HEK293 (cell line): ENCODE measurements around the gene SLC39A11.

Experiments
- ATF2 ChIP-seq: fragments of 450-650 bp; formaldehyde crosslinking; IDR thresholded peaks from 2 replicates; pipeline ENCODE4 v1.5.1; 2016; ENCODE audit warnings: missing biosample characterization, missing genetic modification characterization, low read depth
- BCL6B ChIP-seq: fragments of 450-650 bp; formaldehyde crosslinking; IDR thresholded peaks from 2 replicates; pipeline ENCODE4 v1.5.1; 2017; ENCODE audit warnings: missing biosample characterization, missing genetic modification characterization
- MYNN ChIP-seq: fragments of 450-650 bp; formaldehyde crosslinking; IDR thresholded peaks from 2 replicates; pipeline ENCODE4 v1.5.1; 2016; ENCODE audit warnings: missing biosample characterization, missing genetic modification characterization, borderline replicate concordance
- MZF1 ChIP-seq: fragments of 450-650 bp; formaldehyde crosslinking; IDR thresholded peaks from 2 replicates; pipeline ENCODE4 v1.5.1; 2017; ENCODE audit warnings: missing biosample characterization, missing genetic modification characterization, borderline replicate concordance
- PRDM2 ChIP-seq: fragments of 450-650 bp; formaldehyde crosslinking; IDR thresholded peaks from 2 replicates; pipeline ENCODE4 v1.5.1; 2016; ENCODE audit warnings: missing biosample characterization, missing genetic modification characterization, borderline replicate concordance
- REPIN1 ChIP-seq: fragments of 450-650 bp; formaldehyde crosslinking; IDR thresholded peaks from 2 replicates; pipeline ENCODE4 v1.5.1; 2017; ENCODE audit warnings: missing biosample characterization, missing genetic modification characterization, low read depth
- SCRT1 ChIP-seq: fragments of 450-650 bp; formaldehyde crosslinking; IDR thresholded peaks from 2 replicates; pipeline ENCODE4 v1.5.1; 2016; ENCODE audit warnings: missing biosample characterization, missing genetic modification characterization, borderline replicate concordance
- SP2 ChIP-seq: fragments of 450-650 bp; formaldehyde crosslinking; IDR thresholded peaks from 2 replicates; pipeline ENCODE4 v1.5.1; 2016; ENCODE audit warnings: missing biosample characterization, missing genetic modification characterization
- TSHZ1 ChIP-seq: fragments of 450-650 bp; formaldehyde crosslinking; IDR thresholded peaks from 2 replicates; pipeline ENCODE4 v1.5.1; 2016; ENCODE audit warnings: missing biosample characterization, missing genetic modification characterization, borderline replicate concordance
- ZBTB17 ChIP-seq: fragments of 450-650 bp; formaldehyde crosslinking; IDR thresholded peaks from 2 replicates; pipeline ENCODE4 v1.5.1; 2016; ENCODE audit warnings: missing biosample characterization, missing genetic modification characterization
- ZBTB8A ChIP-seq: fragments of 450-650 bp; formaldehyde crosslinking; IDR thresholded peaks from 2 replicates; pipeline ENCODE4 v1.5.1; 2016; ENCODE audit warnings: missing biosample characterization, missing genetic modification characterization
- ZNF133 ChIP-seq: fragments of 450-650 bp; formaldehyde crosslinking; IDR thresholded peaks from 2 replicates; pipeline ENCODE4 v1.5.1; 2016; ENCODE audit warnings: missing biosample characterization, missing genetic modification characterization
- ZNF148 ChIP-seq: fragments of 450-650 bp; formaldehyde crosslinking; IDR thresholded peaks from 2 replicates; pipeline ENCODE4 v1.5.0; 2017; ENCODE audit warnings: missing biosample characterization, missing genetic modification characterization, borderline replicate concordance
- ZNF202 ChIP-seq: fragments of 450-650 bp; formaldehyde crosslinking; IDR thresholded peaks from 2 replicates; pipeline ENCODE4 v1.5.1; 2016; ENCODE audit warnings: missing biosample characterization, missing genetic modification characterization, borderline replicate concordance
- ZNF221 ChIP-seq: fragments of 450-650 bp; formaldehyde crosslinking; IDR thresholded peaks from 2 replicates; pipeline ENCODE4 v1.5.1; 2017; ENCODE audit warnings: missing biosample characterization, missing genetic modification characterization, borderline replicate concordance
- ZNF335 ChIP-seq: fragments of 450-650 bp; formaldehyde crosslinking; conservative IDR thresholded peaks from 2 replicates; pipeline ENCODE4 v1.5.1; 2016; ENCODE audit warnings: missing biosample characterization, missing genetic modification characterization
- ZNF362 ChIP-seq: fragments of 450-650 bp; formaldehyde crosslinking; IDR thresholded peaks from 2 replicates; pipeline ENCODE4 v1.5.1; 2016; ENCODE audit warnings: missing biosample characterization, missing genetic modification characterization
- ZNF37A ChIP-seq: fragments of 450-650 bp; IDR thresholded peaks from 2 replicates; pipeline ENCODE4 v1.5.1; 2018; ENCODE audit warnings: missing biosample characterization, missing genetic modification characterization
- ZNF473 ChIP-seq: fragments of 450-650 bp; formaldehyde crosslinking; IDR thresholded peaks from 2 replicates; pipeline ENCODE4 v1.5.1; 2017; ENCODE audit warnings: missing biosample characterization, missing genetic modification characterization
- ZNF623 ChIP-seq: fragments of 450-650 bp; formaldehyde crosslinking; IDR thresholded peaks from 2 replicates; pipeline ENCODE4 v1.5.1; 2016; ENCODE audit warnings: missing biosample characterization, missing genetic modification characterization
- ZNF639 ChIP-seq: fragments of 450-650 bp; formaldehyde crosslinking; IDR thresholded peaks from 2 replicates; pipeline ENCODE4 v1.5.1; 2016; ENCODE audit warnings: missing biosample characterization, missing genetic modification characterization
- ZSCAN30 ChIP-seq: fragments of 450-650 bp; IDR thresholded peaks from 2 replicates; pipeline ENCODE4 v1.5.1; 2018; ENCODE audit warnings: missing biosample characterization, mild to moderate bottlenecking, missing genetic modification characterization, moderate library complexity

The SLC39A11 gene

GRCh38 chr17:72922219-72922618 lies 170.3 kb downstream of the SLC39A11 start (continued):
- no peak for TF ChIP-seq ZNF639
- TF ChIP-seq ZBTB17 (tag by site-specific recombination): peak; percentile 40; the same call in 1 of the 2 replicates
- no peak for TF ChIP-seq ZNF202
- TF ChIP-seq ZNF473: no peak
- TF ChIP-seq MZF1 (tag by site-specific recombination): peak; percentile 28; the same call in 1 of the 2 replicates
- TF ChIP-seq TSHZ1 (tag by site-specific recombination): no peak; the same call in 1 of the 2 replicates
- TF ChIP-seq ZNF133 (tag by site-specific recombination): no peak
- TF ChIP-seq PRDM2 (tag by site-specific recombination): no peak
- no peak for TF ChIP-seq ZBTB8A (tag by site-specific recombination)
- no peak for TF ChIP-seq ATF2 (tag by site-specific recombination)
- no peak for TF ChIP-seq SCRT1 (tag by site-specific recombination)
- no peak for TF ChIP-seq REPIN1 (tag by site-specific recombination)
- TF ChIP-seq BCL6B (tag by site-specific recombination): no peak; the same call in 1 of the 2 replicates
- TF ChIP-seq ZNF148 (tag by site-specific recombination): no peak
- no peak for TF ChIP-seq MYNN (tag by site-specific recombination)
- no peak for TF ChIP-seq ZNF221 (tag by site-specific recombination)
- TF ChIP-seq ZNF335: no peak
- no peak for TF ChIP-seq ZNF623 (tag by site-specific recombination)
- TF ChIP-seq ZNF37A (tag by site-specific recombination): no peak
- no peak for TF ChIP-seq SP2
- TF ChIP-seq ZNF362 (tag by site-specific recombination): no peak
- TF ChIP-seq ZSCAN30 (tag by site-specific recombination): peak; percentile 57; the same call in 1 of the 2 replicates
